GM12874 (cell line): ENCODE measurements around the gene SERTAD4.

Experiments used
- TF ChIP-seq, protein P1 (sequence below): IDR thresholded peaks from 2 replicates; pipeline ENCODE4 v1.5.1; 2011; ENCODE audit warnings: low read depth, mild to moderate bottlenecking, control low read depth, low read length, moderate library complexity; ENCODE audit not compliant: insufficient read depth

The SERTAD4 gene

DNA sequence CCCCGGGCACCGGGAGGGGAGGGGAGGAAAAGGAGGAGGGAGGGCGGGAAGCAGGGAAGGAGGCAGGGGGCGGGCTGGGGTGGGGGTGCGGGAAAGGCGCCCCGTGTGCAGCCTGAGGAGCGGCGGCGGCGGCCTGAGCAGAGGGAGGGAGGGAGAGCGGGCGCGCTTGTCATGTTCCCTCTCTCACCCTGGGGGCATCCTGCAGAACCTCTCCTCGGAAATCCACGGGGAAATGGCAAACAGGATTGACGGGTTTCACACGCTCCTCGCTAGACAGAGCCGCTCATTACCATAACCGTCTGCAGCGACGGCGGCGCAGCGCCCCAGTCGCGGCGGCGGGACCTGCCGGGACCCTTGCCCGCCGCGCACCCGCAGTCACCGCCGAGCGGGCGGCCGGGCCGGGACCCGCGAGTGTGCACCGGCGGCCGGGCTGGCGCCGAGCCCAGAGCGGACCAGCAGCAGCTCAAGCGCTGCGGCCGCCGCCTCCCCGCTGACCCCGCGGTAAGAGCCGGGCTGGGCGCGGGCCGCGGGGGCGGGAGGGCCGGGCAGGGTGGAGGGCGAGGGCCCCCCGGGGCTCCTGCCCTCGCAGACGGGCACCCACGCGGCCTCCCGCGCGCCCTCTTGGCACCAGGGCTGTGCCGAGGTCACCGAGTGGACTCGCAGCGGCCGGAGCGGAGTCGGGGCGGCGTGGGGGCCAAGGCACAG, at the start of gene SERTAD4:
Gene SERTAD4, plus strand, starts transcription at position 286 of the 705 bp plus-strand sequence. CDS start 5,165 bp downstream, outside the sequence.
- TF ChIP-seq, protein P1, sequence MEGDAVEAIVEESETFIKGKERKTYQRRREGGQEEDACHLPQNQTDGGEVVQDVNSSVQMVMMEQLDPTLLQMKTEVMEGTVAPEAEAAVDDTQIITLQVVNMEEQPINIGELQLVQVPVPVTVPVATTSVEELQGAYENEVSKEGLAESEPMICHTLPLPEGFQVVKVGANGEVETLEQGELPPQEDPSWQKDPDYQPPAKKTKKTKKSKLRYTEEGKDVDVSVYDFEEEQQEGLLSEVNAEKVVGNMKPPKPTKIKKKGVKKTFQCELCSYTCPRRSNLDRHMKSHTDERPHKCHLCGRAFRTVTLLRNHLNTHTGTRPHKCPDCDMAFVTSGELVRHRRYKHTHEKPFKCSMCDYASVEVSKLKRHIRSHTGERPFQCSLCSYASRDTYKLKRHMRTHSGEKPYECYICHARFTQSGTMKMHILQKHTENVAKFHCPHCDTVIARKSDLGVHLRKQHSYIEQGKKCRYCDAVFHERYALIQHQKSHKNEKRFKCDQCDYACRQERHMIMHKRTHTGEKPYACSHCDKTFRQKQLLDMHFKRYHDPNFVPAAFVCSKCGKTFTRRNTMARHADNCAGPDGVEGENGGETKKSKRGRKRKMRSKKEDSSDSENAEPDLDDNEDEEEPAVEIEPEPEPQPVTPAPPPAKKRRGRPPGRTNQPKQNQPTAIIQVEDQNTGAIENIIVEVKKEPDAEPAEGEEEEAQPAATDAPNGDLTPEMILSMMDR: no peak

DNA sequence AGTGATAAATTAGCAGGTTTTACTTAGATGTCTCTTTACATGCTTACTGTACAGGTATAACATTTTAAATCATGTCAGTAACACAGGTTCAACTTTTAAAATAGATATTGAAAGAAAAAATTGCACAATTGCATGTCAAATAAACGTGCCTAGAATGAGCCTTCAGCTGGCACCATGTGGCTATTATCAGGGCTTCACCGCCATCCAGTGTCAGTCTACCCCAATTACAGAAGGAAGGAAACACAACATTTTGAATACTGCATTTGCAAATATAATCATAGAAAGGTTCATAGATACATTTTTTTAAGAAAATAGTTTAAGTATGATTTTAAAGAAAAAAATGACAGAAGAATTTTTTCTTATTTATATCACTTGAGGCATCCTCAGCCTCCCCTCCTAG, 47.5 kb upstream of the SERTAD4 start:
- TF ChIP-seq, protein P1: no peak

DNA sequence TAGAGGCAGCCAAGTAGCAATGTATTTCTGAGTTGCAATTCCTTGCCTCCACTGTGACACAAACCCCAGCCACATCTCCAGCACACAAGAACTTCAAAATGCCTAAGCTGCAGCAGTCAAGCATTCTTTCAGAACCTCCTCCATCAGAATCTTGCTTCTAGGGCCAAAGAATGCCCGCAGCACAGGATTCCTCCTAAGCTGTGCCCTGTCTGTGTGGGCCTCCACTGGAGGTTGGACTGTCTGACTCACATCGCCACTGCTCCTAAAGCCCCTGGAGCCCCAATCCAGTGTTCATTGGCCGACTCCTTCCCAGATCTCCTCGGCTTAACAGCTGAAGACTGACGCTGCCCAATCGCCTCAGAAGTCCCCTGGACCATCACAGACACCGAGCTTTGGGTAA, 43.2 kb upstream of the SERTAD4 start:
- TF ChIP-seq, protein P1: no peak

DNA sequence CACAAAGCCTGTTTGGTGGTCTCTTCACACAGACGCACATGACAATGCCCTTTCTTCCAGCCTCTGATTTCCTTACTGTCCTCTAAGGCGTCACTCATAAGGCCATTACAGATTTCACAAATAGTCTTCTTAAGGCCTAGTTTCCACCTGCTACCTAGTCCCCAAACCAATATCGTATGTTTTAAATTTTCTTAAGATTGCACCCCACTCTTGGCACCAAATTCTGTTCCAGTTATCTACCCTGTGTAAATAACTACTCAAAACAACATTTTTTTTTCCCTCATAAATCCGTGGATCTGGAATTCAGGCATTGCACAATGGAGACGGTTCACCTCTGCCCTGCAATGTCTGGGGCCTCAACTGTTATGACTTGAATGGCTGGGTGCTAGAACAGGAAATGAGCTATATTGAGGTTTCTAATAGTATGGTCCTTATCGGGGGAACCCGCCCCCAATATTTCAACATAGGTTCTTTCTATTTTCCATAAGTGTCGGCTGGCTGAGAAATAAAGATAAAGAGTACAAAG, 36.9 kb upstream of the SERTAD4 start:
- TF ChIP-seq, protein P1: no peak

DNA sequence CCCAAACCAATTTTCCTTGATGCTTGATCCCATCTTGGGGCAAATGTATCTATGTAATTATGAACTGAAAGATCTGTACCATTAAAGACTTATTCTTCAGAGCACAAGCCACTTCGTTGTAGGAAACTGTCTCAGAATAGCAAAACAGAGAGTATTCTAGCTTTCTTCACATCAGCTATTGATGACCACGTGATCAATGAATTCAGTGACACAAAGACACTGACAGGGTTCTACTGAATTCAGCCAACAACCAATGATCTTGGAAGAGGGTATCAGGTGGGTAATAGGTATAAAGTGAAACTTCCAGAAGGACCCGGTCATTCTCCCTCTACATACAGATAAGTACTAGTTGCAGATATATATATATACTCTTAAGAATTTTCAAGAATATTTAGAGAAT, 33.8 kb upstream of the SERTAD4 start:
- TF ChIP-seq, protein P1: no peak

DNA sequence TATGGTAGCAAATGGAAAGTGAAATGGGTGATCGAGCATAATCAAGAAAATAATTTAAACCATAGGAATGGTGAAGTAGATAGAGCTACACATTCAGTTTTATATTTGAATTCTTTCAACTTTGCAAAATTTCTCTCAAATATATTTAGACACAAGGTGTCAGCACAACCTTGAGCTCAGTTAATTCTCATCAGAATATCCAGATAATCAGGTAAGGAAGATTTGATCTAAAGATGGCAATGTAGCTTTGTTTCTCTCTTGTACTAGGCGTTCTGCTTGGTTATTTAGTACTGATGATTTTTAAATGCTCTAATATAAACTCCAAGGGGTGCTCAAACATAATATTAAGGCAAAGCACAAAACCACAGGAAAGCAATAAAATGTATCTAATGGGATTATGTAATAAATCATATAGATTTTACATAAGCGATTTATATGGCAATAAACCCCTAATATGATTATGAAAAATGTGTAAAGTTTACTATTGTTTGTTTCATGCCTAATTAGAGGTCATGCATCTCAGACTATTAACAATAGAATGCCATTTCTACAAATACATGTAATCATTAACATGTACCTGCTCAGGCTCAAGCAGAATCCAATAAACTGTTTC, 32.4 kb upstream of the SERTAD4 start:
- TF ChIP-seq, protein P1: no peak

DNA sequence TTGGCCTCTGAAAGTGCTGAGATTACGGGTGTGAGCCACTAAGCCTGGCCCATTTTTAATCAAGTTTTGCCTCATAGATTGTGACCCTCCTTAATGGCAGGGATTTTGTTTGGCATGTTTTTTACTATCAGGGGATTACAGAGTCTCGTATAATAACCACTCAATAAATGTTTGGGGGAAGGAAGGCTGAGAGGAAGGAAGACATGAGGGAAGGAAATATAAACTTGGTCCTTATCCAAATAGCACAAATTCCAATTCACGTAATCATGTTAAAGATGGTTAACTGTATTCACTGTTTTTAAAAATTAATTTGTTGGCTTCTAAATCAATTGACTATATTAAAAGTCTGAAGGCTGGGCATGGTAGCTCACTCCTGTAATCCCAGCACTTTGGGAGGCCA, 30.9 kb upstream of the SERTAD4 start:
- TF ChIP-seq, protein P1: no peak
